ENCODE measurements around the gene CFAP46. TPM values are rescaled to one million over a fixed set of nuclear protein-coding genes. Genes with fewer than 3 reads are reported as not detected.

The CFAP46 gene
- total RNA-seq, 1 donor from 2014 or later: 1.3 TPM

- Histone ChIP-seq H3K36me3 (ENCODE audit: insufficient read depth, low read length) (no peaks in the 10 kb centered on the region), H3K27me3 (ENCODE audit: insufficient read depth, low read length) (no peaks in the 10 kb centered on the region), H3K27ac (ENCODE audit: low read depth, low read length) (no peak overlapping the region), H2AFZ (ENCODE audit: low read depth, low read length) (no peak overlapping the region), H3K4me2 (ENCODE audit: low read length) (no peak overlapping the region), H3K4me1 (ENCODE audit: insufficient read depth, low read length) (no peaks in the 10 kb centered on the region), H3K9ac (ENCODE audit: low read length) (no peak overlapping the region), H3K79me2 (ENCODE audit: insufficient read depth, low read length) (no peaks in the 10 kb centered on the region), H3K9me3 (ENCODE audit: insufficient read depth, low read depth, low read length) (no peaks in the 10 kb centered on the region), H3K4me3 (ENCODE audit: insufficient read depth, low read depth, low read length) (no peak overlapping the region), H4K20me1 (ENCODE audit: insufficient read depth, low read length) (no peaks in the 10 kb centered on the region)
- Mint-ChIP-seq H3K27me3 (ENCODE audit: low read depth, unreplicated experiment) (peaks cover 10% of the 10 kb centered on the region), H3K4me1 (ENCODE audit: low read depth, unreplicated experiment) (peaks cover 7% of the 10 kb centered on the region), H3K27ac (ENCODE audit: unreplicated experiment) (no peak overlapping the region), H3K4me3 (ENCODE audit: unreplicated experiment) (no peak overlapping the region), H3K9me3 (ENCODE audit: unreplicated experiment) (no peaks in the 10 kb centered on the region), H3K36me3 (ENCODE audit: low read depth, unreplicated experiment) (peaks cover 3% of the 10 kb centered on the region)
- no peak for DNase-seq (ENCODE audit: low read depth)
- no peak for FAIRE-seq
- TF ChIP-seq EZH2 (IDR thresholded peaks at IDR 0.05; ENCODE audit: insufficient read depth, low read length) (no peak), CTCF (IDR thresholded peaks at IDR 0.05; ENCODE audit: insufficient read depth, low read depth, low read length) (no peak)
Measured at GRCh38 chr10:132913559-132914115, 28.7 kb downstream of the CFAP46 start.

GRCh38 chr10:132912713-132913558 lies 29.4 kb downstream of the CFAP46 start:
- H3K4me3 Mint-ChIP-seq (ENCODE audit: unreplicated experiment): no peak overlapping the region
- Histone ChIP-seq H4K20me1 (ENCODE audit: insufficient read depth, low read length) (no peaks in the 10 kb centered on the region), H3K36me3 (ENCODE audit: insufficient read depth, low read length) (no peaks in the 10 kb centered on the region), H3K27ac (ENCODE audit: low read depth, low read length) (no peak overlapping the region), H3K79me2 (ENCODE audit: insufficient read depth, low read length) (no peaks in the 10 kb centered on the region), H2AFZ (ENCODE audit: low read depth, low read length) (no peak overlapping the region), H3K4me3 (ENCODE audit: insufficient read depth, low read depth, low read length) (no peak overlapping the region), H3K27me3 (ENCODE audit: insufficient read depth, low read length) (no peaks in the 10 kb centered on the region), H3K9ac (ENCODE audit: low read length) (no peak overlapping the region), H3K9me3 (ENCODE audit: insufficient read depth, low read depth, low read length) (no peaks in the 10 kb centered on the region), H3K4me2 (ENCODE audit: low read length) (no peak overlapping the region), H3K4me1 (ENCODE audit: insufficient read depth, low read length) (no peaks in the 10 kb centered on the region)
- no peak overlapping the region for H3K27ac Mint-ChIP-seq (ENCODE audit: unreplicated experiment)
- H3K4me1 Mint-ChIP-seq (ENCODE audit: low read depth, unreplicated experiment): peaks cover 7% of the 10 kb centered on the region
- DNase-seq (ENCODE audit: low read depth) (no peak), FAIRE-seq (no peak)
- TF ChIP-seq EZH2 (IDR thresholded peaks at IDR 0.05; ENCODE audit: insufficient read depth, low read length) (no peak), CTCF (IDR thresholded peaks at IDR 0.05; ENCODE audit: insufficient read depth, low read depth, low read length) (no peak)
- H3K36me3 Mint-ChIP-seq (ENCODE audit: low read depth, unreplicated experiment): peaks cover 3% of the 10 kb centered on the region
- peaks cover 9% of the 10 kb centered on the region for H3K27me3 Mint-ChIP-seq (ENCODE audit: low read depth, unreplicated experiment)
- no peaks in the 10 kb centered on the region for H3K9me3 Mint-ChIP-seq (ENCODE audit: unreplicated experiment)

Measured in astrocyte (in vitro differentiated cells and primary cell).